ENCODE data around the gene EPHA6. TPM values are rescaled to one million over a fixed set of nuclear protein-coding genes. Genes with fewer than 3 reads are reported as not detected.

EPHA6 gene
- total and polyA plus RNA-seq, 10 of the 15 experiments (the other 5 are each of a cell fraction or from before 2014, with no cell fraction given) = not detected

DNA sequence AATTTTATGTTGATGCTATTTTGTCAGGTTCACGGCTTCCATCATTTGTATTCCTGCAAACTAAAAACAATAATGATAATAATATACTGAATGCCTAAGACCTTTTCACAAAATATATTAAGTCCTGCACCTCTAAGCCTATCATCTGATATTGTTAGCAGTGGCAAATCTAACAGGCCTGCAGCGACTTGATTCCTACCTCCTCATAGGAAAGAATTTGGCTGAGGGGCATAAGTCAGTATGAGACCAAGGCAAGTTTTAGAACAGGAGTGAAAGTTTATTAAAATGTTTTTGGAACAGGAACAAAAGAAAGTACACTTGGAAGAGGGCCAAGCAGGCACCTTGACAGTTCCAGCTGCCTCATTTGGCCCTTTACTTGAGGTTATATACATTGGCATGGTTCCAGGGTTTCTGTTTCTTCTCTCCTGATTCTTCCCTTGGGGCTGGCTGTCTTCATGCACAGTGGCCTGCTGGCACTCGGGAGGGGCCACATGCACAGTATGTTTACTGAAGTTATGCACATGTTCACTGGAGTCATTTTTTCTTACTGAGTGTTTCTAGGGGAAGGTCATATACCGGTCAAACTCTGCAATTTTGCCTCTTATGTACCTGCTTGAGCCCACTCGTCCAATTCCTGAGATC, 418.1 kb downstream of the EPHA6 start:
- Histone ChIP-seq H3K4me3 (no peak overlapping the region), H3K9me3 (replicated peaks; ENCODE audit: control insufficient read depth, insufficient read depth, low read length) (no peaks in the 10 kb centered on the region), H3K79me2 (ENCODE audit: control insufficient read depth, insufficient read depth, low read length) (no peaks in the 10 kb centered on the region), H3K27ac (ENCODE audit: control insufficient read depth, insufficient read depth) (no peak overlapping the region), H4K20me1 (ENCODE audit: control insufficient read depth, insufficient read depth) (no peaks in the 10 kb centered on the region), H3K36me3 (ENCODE audit: control insufficient read depth in 2 of 2, insufficient read depth in 2 of 2, low read length in 1 of 2) (no peaks in the 10 kb centered on the region), H3K9ac (ENCODE audit: control insufficient read depth, insufficient read depth, low read length) (no peak overlapping the region), H3K4me2 (ENCODE audit: control insufficient read depth, insufficient read depth) (no peak overlapping the region), H2AFZ (ENCODE audit: control insufficient read depth, low read depth, low read length) (no peak overlapping the region), H3K4me1 (ENCODE audit: control insufficient read depth, insufficient read depth, low read length) (no peaks in the 10 kb centered on the region), H3K27me3 (replicated peaks in 1 of 2; ENCODE audit: control insufficient read depth in 2 of 2, insufficient read depth in 2 of 2, low read length in 1 of 2) (no peaks in the 10 kb centered on the region)
- WGBS (ENCODE audit: insufficient coverage, insufficient replicate concordance, low lambda C conversion rate, missing lambda C conversion rate) = 7% methylated on average over 5 of the region's 5 CpGs
- FAIRE-seq (no peak), ATAC-seq (no peak), DNase-seq (ENCODE audit: low read depth, low spot score) (no peak)
- no TSS peak for BruUV-seq (replicated peaks)
- RAD21 ChIA-PET (ENCODE audit: unreplicated experiment) = no interaction called here
- POLR2A ChIA-PET = no interaction called here
- in situ Hi-C loops (cut with MboI) (no loop called here), intact Hi-C loops (cut with micrococcal nuclease; ENCODE audit: unreplicated experiment) (no loop called here)
- CTCF ChIA-PET = no interaction called here
- SMC1A ChIA-PET (ENCODE audit: uncharacterized antibody, unreplicated experiment) = no interaction called here
- TF ChIP-seq MEF2B (IDR thresholded peaks at IDR 0.05; ENCODE audit: partially characterized antibody, poor library complexity, severe bottlenecking) = no peak
- no peak for TF ChIP-seq BCL11A (IDR thresholded peaks at IDR 0.05; ENCODE audit: low read depth, low read length)
- TF ChIP-seq, protein P1, sequence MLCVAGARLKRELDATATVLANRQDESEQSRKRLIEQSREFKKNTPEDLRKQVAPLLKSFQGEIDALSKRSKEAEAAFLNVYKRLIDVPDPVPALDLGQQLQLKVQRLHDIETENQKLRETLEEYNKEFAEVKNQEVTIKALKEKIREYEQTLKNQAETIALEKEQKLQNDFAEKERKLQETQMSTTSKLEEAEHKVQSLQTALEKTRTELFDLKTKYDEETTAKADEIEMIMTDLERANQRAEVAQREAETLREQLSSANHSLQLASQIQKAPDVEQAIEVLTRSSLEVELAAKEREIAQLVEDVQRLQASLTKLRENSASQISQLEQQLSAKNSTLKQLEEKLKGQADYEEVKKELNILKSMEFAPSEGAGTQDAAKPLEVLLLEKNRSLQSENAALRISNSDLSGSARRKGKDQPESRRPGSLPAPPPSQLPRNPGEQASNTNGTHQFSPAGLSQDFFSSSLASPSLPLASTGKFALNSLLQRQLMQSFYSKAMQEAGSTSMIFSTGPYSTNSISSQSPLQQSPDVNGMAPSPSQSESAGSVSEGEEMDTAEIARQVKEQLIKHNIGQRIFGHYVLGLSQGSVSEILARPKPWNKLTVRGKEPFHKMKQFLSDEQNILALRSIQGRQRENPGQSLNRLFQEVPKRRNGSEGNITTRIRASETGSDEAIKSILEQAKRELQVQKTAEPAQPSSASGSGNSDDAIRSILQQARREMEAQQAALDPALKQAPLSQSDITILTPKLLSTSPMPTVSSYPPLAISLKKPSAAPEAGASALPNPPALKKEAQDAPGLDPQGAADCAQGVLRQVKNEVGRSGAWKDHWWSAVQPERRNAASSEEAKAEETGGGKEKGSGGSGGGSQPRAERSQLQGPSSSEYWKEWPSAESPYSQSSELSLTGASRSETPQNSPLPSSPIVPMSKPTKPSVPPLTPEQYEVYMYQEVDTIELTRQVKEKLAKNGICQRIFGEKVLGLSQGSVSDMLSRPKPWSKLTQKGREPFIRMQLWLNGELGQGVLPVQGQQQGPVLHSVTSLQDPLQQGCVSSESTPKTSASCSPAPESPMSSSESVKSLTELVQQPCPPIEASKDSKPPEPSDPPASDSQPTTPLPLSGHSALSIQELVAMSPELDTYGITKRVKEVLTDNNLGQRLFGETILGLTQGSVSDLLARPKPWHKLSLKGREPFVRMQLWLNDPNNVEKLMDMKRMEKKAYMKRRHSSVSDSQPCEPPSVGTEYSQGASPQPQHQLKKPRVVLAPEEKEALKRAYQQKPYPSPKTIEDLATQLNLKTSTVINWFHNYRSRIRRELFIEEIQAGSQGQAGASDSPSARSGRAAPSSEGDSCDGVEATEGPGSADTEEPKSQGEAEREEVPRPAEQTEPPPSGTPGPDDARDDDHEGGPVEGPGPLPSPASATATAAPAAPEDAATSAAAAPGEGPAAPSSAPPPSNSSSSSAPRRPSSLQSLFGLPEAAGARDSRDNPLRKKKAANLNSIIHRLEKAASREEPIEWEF (IDR thresholded peaks at IDR 0.05; ENCODE audit: insufficient replicate concordance, low read depth, low read length) = no peak
- TF ChIP-seq POU2F2 (IDR thresholded peaks at IDR 0.05; ENCODE audit: borderline replicate concordance, low read depth, low read length) = no peak
- TF ChIP-seq, protein P2, sequence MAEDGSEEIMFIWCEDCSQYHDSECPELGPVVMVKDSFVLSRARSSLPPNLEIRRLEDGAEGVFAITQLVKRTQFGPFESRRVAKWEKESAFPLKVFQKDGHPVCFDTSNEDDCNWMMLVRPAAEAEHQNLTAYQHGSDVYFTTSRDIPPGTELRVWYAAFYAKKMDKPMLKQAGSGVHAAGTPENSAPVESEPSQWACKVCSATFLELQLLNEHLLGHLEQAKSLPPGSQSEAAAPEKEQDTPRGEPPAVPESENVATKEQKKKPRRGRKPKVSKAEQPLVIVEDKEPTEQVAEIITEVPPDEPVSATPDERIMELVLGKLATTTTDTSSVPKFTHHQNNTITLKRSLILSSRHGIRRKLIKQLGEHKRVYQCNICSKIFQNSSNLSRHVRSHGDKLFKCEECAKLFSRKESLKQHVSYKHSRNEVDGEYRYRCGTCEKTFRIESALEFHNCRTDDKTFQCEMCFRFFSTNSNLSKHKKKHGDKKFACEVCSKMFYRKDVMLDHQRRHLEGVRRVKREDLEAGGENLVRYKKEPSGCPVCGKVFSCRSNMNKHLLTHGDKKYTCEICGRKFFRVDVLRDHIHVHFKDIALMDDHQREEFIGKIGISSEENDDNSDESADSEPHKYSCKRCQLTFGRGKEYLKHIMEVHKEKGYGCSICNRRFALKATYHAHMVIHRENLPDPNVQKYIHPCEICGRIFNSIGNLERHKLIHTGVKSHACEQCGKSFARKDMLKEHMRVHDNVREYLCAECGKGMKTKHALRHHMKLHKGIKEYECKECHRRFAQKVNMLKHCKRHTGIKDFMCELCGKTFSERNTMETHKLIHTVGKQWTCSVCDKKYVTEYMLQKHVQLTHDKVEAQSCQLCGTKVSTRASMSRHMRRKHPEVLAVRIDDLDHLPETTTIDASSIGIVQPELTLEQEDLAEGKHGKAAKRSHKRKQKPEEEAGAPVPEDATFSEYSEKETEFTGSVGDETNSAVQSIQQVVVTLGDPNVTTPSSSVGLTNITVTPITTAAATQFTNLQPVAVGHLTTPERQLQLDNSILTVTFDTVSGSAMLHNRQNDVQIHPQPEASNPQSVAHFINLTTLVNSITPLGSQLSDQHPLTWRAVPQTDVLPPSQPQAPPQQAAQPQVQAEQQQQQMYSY (CRISPR knock-in tag; IDR thresholded peaks at IDR 0.05) = no peak
- no peak for TF ChIP-seq SREBF1 (IDR thresholded peaks at IDR 0.05; ENCODE audit: low read length)
- TF ChIP-seq, protein P3, sequence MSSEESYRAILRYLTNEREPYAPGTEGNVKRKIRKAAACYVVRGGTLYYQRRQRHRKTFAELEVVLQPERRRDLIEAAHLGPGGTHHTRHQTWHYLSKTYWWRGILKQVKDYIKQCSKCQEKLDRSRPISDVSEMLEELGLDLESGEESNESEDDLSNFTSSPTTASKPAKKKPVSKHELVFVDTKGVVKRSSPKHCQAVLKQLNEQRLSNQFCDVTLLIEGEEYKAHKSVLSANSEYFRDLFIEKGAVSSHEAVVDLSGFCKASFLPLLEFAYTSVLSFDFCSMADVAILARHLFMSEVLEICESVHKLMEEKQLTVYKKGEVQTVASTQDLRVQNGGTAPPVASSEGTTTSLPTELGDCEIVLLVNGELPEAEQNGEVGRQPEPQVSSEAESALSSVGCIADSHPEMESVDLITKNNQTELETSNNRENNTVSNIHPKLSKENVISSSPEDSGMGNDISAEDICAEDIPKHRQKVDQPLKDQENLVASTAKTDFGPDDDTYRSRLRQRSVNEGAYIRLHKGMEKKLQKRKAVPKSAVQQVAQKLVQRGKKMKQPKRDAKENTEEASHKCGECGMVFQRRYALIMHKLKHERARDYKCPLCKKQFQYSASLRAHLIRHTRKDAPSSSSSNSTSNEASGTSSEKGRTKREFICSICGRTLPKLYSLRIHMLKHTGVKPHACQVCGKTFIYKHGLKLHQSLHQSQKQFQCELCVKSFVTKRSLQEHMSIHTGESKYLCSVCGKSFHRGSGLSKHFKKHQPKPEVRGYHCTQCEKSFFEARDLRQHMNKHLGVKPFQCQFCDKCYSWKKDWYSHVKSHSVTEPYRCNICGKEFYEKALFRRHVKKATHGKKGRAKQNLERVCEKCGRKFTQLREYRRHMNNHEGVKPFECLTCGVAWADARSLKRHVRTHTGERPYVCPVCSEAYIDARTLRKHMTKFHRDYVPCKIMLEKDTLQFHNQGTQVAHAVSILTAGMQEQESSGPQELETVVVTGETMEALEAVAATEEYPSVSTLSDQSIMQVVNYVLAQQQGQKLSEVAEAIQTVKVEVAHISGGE (CRISPR knock-in tag; IDR thresholded peaks at IDR 0.05) = no peak
- TF ChIP-seq PAX5 (IDR thresholded peaks at IDR 0.05; ENCODE audit: borderline replicate concordance, low read depth, low read length) = no peak
- TF ChIP-seq TCF3 (IDR thresholded peaks at IDR 0.05; ENCODE audit: borderline replicate concordance, insufficient read depth, low read depth, low read length) = no peak
- no peak for TF ChIP-seq STAT1 (conservative IDR thresholded peaks at IDR 0.05)

All from GM12878 (cell line).